ENCODE results near the gene BCL11A. TPM values are rescaled to one million over a fixed set of nuclear protein-coding genes. Genes with fewer than 3 reads are reported as not detected.
A peak's percentile ranks its signal among the peaks of the same experiment; 100 is the strongest.

Gene BCL11A
- polyA plus RNA-seq, 1 donor from 2014 or later: 189 TPM

- no peaks in the 10 kb centered on the region for H3K9me3 Mint-ChIP-seq
- H3K36me3 Mint-ChIP-seq: peaks cover 8% of the 10 kb centered on the region
- H3K27me3 Mint-ChIP-seq: no peaks in the 10 kb centered on the region
- H3K4me1 Mint-ChIP-seq: peaks cover 69 to 95% (median 84%) of the 10 kb centered on the region in 3 donors
- H3K27ac Mint-ChIP-seq: peak overlapping the region in 2 of 3 donors; percentile 55 to 74
- peak overlapping the region in 1 of 4 donors; percentile 58 for H3K4me3 Mint-ChIP-seq
Observed at GRCh38 chr2:60519231-60519863, 34.1 kb downstream of the BCL11A start.

GRCh38 chr2:60518567-60518966, 34.9 kb downstream of the BCL11A start:
- Mint-ChIP-seq H3K4me1 (peaks cover 68 to 90% (median 81%) of the 10 kb centered on the region in 3 donors), H3K27ac (peak overlapping the region; percentile 7 to 55 (median 24)), H3K36me3 (peaks cover 8% of the 10 kb centered on the region), H3K4me3 (peak overlapping the region in 2 of 4 donors; percentile 4 to 53), H3K9me3 (no peaks in the 10 kb centered on the region), H3K27me3 (no peaks in the 10 kb centered on the region)

GRCh38 chr2:60517446-60517845, 36.0 kb downstream of the BCL11A start:
- no peaks in the 10 kb centered on the region for H3K9me3 Mint-ChIP-seq
- peak overlapping the region; percentile 75 to 96 (median 90) for H3K27ac Mint-ChIP-seq
- H3K36me3 Mint-ChIP-seq: peaks cover 8% of the 10 kb centered on the region
- H3K4me3 Mint-ChIP-seq: peak overlapping the region in 2 of 4 donors; percentile 65 to 68
- H3K4me1 Mint-ChIP-seq: peaks cover 66 to 89% (median 81%) of the 10 kb centered on the region in 3 donors
- no peaks in the 10 kb centered on the region for H3K27me3 Mint-ChIP-seq

GRCh38 chr2:60516826-60517225, 36.6 kb downstream of the BCL11A start:
- Mint-ChIP-seq H3K27ac (peak overlapping the region; percentile 75 to 96 (median 90)), H3K36me3 (peaks cover 8% of the 10 kb centered on the region), H3K4me1 (peaks cover 67 to 90% (median 81%) of the 10 kb centered on the region in 3 donors), H3K9me3 (no peaks in the 10 kb centered on the region), H3K4me3 (peak overlapping the region; percentile 46 to 79 (median 59)), H3K27me3 (no peaks in the 10 kb centered on the region)

- peaks cover 8% of the 10 kb centered on the region for H3K36me3 Mint-ChIP-seq
- H3K27me3 Mint-ChIP-seq: no peaks in the 10 kb centered on the region
- peak overlapping the region; percentile 46 to 83 (median 75) for H3K4me3 Mint-ChIP-seq
- H3K4me1 Mint-ChIP-seq: peaks cover 67 to 90% (median 81%) of the 10 kb centered on the region in 3 donors
- peak overlapping the region; percentile 90 to 98 (median 96) for H3K27ac Mint-ChIP-seq
- no peaks in the 10 kb centered on the region for H3K9me3 Mint-ChIP-seq
Observed at GRCh38 chr2:60516383-60516811, 37.1 kb downstream of the BCL11A start.

- Mint-ChIP-seq H3K27ac (peak overlapping the region; percentile 90 to 98 (median 96)), H3K4me3 (peak overlapping the region; percentile 18 to 83 (median 75)), H3K27me3 (no peaks in the 10 kb centered on the region), H3K4me1 (peaks cover 66 to 87% (median 79%) of the 10 kb centered on the region in 3 donors), H3K9me3 (no peaks in the 10 kb centered on the region), H3K36me3 (peaks cover 8% of the 10 kb centered on the region)
Observed at GRCh38 chr2:60515721-60516226, 37.7 kb downstream of the BCL11A start.

GRCh38 chr2:60513996-60514395, 39.5 kb downstream of the BCL11A start:
- Mint-ChIP-seq H3K27me3 (no peaks in the 10 kb centered on the region), H3K4me1 (peaks cover 71 to 86% (median 82%) of the 10 kb centered on the region in 3 donors), H3K4me3 (peak overlapping the region in 2 of 4 donors; percentile 19 to 34), H3K9me3 (no peaks in the 10 kb centered on the region), H3K27ac (peak overlapping the region in 2 of 3 donors; percentile 86 to 92), H3K36me3 (peaks cover 10% of the 10 kb centered on the region)

- Mint-ChIP-seq H3K4me3 (peak overlapping the region; percentile 34 to 85 (median 50)), H3K36me3 (peaks cover 10% of the 10 kb centered on the region), H3K27ac (peak overlapping the region; percentile 86 to 92 (median 90)), H3K27me3 (no peaks in the 10 kb centered on the region), H3K9me3 (no peaks in the 10 kb centered on the region), H3K4me1 (peaks cover 75 to 84% (median 78%) of the 10 kb centered on the region in 3 donors)
Observed at GRCh38 chr2:60513191-60513590, 40.3 kb downstream of the BCL11A start.

GRCh38 chr2:60512641-60513040, 40.8 kb downstream of the BCL11A start:
- Mint-ChIP-seq H3K4me3 (peak overlapping the region in 3 of 4 donors; percentile 60 to 88 (median 85)), H3K27me3 (no peaks in the 10 kb centered on the region), H3K4me1 (peaks cover 80 to 87% (median 82%) of the 10 kb centered on the region in 3 donors), H3K27ac (peak overlapping the region; percentile 69 to 92 (median 90)), H3K9me3 (no peaks in the 10 kb centered on the region), H3K36me3 (peaks cover 10% of the 10 kb centered on the region)

- H3K4me3 Mint-ChIP-seq: peak overlapping the region; percentile 6 to 88 (median 72)
- H3K9me3 Mint-ChIP-seq: no peaks in the 10 kb centered on the region
- peaks cover 10% of the 10 kb centered on the region for H3K36me3 Mint-ChIP-seq
- peak overlapping the region; percentile 69 to 92 (median 90) for H3K27ac Mint-ChIP-seq
- H3K4me1 Mint-ChIP-seq: peaks cover 81 to 87% (median 86%) of the 10 kb centered on the region in 3 donors
- no peaks in the 10 kb centered on the region for H3K27me3 Mint-ChIP-seq
Observed at GRCh38 chr2:60512062-60512622, 41.3 kb downstream of the BCL11A start.

GRCh38 chr2:60510713-60511112, 42.7 kb downstream of the BCL11A start:
- H3K27ac Mint-ChIP-seq: peak overlapping the region; percentile 69 to 90 (median 90)

GRCh38 chr2:60509066-60509465, 44.4 kb downstream of the BCL11A start:
- H3K36me3 Mint-ChIP-seq: peaks cover 2% of the 10 kb centered on the region
- peak overlapping the region; percentile 88 to 92 (median 89) for H3K27ac Mint-ChIP-seq
- no peaks in the 10 kb centered on the region for H3K9me3 Mint-ChIP-seq
- peaks cover 83 to 90% (median 90%) of the 10 kb centered on the region in 3 donors for H3K4me1 Mint-ChIP-seq
- peak overlapping the region in 2 of 4 donors; percentile 10 to 14 for H3K4me3 Mint-ChIP-seq
- H3K27me3 Mint-ChIP-seq: no peaks in the 10 kb centered on the region

More at GRCh38 chr2:60510713-60511112, 42.7 kb downstream of the BCL11A start:
- Mint-ChIP-seq H3K9me3 (no peaks in the 10 kb centered on the region), H3K4me3 (peak overlapping the region in 2 of 4 donors; percentile 73 to 75), H3K36me3 (peaks cover 7% of the 10 kb centered on the region), H3K27me3 (no peaks in the 10 kb centered on the region), H3K4me1 (peaks cover 80 to 85% (median 85%) of the 10 kb centered on the region in 3 donors)

GRCh38 chr2:60508339-60508917, 45.0 kb downstream of the BCL11A start:
- H3K9me3 Mint-ChIP-seq: no peaks in the 10 kb centered on the region
- H3K4me3 Mint-ChIP-seq: peak overlapping the region in 3 of 4 donors; percentile 38 to 77 (median 76)
- H3K36me3 Mint-ChIP-seq: peaks cover 2% of the 10 kb centered on the region
- no peaks in the 10 kb centered on the region for H3K27me3 Mint-ChIP-seq
- H3K4me1 Mint-ChIP-seq: peaks cover 83 to 92% (median 90%) of the 10 kb centered on the region in 3 donors
- peak overlapping the region; percentile 88 to 92 (median 89) for H3K27ac Mint-ChIP-seq

- peaks cover 86 to 91% (median 89%) of the 10 kb centered on the region in 3 donors for H3K4me1 Mint-ChIP-seq
- H3K27me3 Mint-ChIP-seq: no peaks in the 10 kb centered on the region
- H3K9me3 Mint-ChIP-seq: no peaks in the 10 kb centered on the region
- H3K27ac Mint-ChIP-seq: peak overlapping the region; percentile 60 to 92 (median 89)
- H3K4me3 Mint-ChIP-seq: peak overlapping the region; percentile 21 to 84 (median 58)
- H3K36me3 Mint-ChIP-seq: peaks cover 3% of the 10 kb centered on the region
Observed at GRCh38 chr2:60507211-60507965, 46.1 kb downstream of the BCL11A start.
